HG03565 (cell line): ENCODE measurements around the gene SNORC.

Experiments
- ATAC-seq: cut with Tn5 transposase; IDR thresholded peaks from one replicate; pipeline ENCODE4 v1.9.1; 2021; ENCODE audit warnings: mild to moderate bottlenecking, moderate library complexity; ENCODE audit not compliant: unreplicated experiment

Gene SNORC

DNA sequence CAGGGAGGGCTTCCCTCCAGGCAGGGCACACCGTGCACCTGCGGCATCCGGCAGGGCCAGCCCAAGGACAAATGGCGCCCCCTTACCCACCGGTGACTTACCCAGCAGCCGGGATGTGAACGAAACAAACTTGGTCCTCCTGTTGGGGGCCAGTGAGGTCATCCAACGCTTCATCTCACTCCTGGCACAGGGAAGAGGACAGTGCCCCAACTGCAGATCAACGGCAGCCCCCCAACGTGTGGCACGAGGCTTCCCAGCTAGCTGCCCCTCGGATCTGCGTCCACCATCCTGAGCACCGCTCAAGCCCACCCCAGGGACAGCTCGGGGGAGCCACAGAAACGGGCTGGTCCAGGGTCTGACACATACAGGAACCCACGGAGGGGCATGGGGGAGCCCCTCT is 12.0 kb downstream of the SNORC start:
- no peak for ATAC-seq

GRCh38 chr2:232882505-232883115 is 12.5 kb downstream of the SNORC start:
- ATAC-seq: no peak

GRCh38 chr2:232883116-232883721 is 13.2 kb downstream of the SNORC start:
- ATAC-seq: no peak

DNA sequence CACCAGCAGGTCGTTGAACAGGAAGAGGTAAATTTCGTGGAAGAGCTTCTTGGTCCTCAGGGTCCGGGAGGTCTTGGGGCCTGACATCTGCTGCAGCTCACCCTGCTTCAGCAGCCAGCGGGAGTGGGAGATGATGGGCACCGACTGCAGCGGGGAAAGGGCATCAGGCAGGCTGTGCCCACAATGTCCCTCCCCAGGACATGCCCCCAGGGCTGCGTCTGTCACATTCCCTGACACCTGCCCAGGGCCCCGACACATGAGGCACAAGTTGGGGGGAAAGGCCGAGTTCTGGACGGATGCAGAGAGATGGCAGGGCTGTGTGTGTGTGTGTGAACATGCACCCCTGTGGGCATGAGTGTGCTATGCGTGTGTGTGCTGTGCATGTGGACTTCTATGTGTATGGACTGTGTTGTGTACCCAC is 13.9 kb downstream of the SNORC start:
- ATAC-seq: no peak

DNA sequence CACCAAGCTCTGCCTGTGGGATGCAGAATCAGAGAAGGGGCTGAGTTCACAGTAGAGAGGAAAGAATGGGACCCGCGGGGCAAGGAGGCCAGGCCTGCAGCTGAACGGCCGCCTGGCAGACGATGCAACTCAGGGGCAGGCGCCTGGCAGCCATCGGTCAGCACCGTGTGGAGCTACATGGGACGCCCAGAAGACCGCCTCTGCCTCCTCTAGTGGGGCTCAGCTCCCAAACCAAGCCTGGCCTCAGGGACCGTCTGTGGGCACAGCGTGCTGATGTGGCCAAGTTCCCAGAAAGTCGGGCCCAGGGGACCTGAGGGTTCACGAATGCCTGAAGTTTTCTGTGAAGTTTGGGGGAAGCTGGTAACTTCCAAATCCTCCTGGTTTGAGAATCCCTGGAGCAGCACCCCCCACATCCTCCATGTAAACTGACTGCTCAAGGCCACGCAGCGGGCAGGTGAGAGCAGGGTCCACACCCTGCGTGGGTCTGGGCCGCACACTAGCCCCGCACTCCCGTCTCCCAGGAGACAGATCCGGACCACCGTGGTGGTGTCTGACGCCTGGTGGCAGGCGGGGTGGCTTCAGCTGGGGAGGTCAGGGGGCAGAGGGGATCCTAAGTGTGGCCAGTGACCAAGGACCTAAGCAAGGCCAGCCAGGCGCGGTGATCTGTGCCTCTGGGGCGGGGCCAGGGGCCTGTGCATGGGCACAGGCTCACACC is 14.6 kb downstream of the SNORC start:
- ATAC-seq: no peak

DNA sequence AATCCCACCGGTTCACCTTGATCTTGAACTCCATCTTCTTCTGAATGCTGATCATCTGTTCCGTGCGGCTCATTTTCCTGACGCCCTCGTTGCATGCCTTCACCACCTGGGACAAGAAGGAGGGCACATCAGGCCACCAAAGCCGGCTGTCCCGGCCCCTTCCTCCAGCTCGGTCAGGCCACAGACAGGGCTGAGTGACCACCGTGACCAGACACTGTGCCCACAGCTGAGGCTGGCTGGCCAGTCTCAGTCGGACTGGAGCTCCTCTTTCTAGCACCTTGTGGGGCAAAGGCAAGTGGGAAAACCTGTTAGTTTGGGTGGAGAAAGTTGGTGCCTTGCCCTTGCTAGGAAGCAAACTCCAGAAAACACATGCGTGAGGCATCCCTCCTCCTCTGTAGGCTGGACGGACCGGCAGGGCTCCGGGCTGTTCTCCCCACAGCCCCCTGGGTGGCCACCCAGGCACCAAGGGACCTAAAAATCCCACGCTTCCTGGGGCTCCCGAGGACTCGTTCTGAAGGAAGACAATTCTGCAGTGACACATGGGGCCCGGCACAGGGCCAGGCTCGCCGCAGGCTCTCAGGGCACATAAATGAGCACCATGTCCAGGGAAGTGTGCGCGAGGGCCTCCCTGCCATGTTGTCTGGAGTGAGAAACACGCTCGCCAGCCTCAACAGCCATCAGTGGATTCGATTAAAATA is 15.3 kb downstream of the SNORC start:
- no peak for ATAC-seq

GRCh38 chr2:232886176-232886575 is 16.1 kb downstream of the SNORC start:
- no peak for ATAC-seq

- no peak for ATAC-seq
Observed at GRCh38 chr2:232886632-232887031, 16.6 kb downstream of the SNORC start.

DNA sequence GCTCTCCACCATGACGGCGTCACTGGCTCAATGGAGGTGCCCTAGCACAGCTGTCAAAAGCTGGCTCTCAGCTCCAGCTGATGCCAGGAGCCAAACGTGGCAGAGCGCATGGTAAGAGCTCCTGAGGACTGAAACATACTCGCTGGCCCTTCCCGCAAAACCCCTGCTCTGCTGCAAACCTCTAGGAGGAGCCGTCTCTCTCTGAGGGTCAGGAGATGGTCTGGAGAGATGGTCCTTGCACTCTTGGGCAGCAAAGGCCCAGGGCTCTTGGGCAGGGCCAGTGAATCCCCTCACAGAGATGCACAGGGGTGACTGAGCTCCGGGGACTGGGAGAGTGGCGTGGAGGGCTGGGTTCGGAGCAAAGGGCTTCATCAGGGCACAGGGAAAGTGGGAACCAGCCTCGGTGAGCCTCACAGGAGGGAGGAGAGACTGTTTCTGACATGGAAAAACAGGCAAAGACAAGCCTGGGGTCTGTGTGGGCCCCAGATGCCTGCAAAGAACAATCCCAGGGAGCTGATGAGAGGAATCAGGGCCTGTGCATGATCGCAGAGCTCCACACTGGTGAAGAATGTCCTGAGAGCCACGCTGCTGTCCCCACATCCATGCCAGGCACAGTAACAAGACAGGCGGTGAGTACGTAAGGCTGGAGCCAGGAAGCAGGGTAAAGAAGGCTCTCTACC is 17.2 kb downstream of the SNORC start:
- ATAC-seq: no peak

- ATAC-seq: no peak
Observed at GRCh38 chr2:232888099-232888836, 18.2 kb downstream of the SNORC start.

DNA sequence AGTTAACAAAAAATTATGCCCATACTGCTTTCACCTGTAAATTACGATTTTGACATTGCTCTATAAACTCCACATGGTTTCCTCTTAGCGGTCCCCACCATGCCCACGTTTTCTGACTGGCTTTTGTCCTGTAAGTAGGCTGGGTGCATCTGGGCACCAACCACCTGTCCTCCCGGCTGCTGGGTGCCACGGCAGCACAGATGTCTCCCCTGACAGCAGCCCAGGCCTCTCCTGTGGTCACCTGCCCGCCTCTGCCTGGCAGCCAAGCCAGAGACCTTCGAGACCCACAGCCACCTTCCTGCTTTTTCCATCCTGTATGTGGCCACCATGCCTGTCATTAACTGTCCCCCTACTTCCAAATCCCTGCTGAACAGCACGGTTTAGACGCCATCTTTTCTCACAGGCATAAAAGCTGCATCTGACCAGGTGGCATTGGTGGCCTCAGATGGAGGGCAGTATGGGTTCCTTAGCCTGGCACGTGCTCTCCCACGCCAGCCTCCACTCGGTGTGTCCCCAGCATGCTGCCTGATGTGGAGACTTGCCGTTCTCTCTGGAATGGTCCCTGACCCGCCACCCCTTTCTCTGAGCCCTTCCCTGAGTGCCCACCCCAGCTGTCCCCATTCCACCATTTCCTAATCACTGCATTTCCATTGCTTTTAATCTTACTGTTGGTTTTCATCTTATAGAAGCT is 18.9 kb downstream of the SNORC start:
- no peak for ATAC-seq

DNA sequence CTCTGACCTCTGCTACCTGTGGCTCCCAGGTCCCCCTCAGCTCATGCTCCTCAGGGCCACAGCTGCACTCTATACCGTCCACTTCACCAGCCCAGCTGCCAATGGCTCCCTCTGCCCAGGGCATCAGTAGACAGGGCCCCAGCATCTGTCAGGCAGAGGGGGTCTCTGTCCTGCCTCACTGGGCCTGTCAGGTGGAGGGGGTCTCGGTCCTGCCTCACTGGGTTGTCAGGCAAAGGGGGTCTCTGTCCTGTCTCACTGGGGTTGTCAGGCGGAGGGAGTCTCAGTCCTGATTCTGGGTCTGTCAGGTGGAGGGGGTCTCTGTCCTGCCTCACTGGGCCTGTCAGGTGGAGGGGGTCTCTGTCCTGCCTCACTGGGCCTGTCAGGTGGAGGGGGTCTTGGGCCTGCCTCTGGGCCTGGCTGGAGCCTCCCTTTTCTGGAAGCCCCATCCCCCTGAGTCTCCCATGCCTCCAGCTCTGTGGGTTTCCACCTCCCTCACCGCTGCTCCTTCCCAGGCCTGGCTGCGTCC is 19.9 kb downstream of the SNORC start:
- ATAC-seq: no peak

DNA sequence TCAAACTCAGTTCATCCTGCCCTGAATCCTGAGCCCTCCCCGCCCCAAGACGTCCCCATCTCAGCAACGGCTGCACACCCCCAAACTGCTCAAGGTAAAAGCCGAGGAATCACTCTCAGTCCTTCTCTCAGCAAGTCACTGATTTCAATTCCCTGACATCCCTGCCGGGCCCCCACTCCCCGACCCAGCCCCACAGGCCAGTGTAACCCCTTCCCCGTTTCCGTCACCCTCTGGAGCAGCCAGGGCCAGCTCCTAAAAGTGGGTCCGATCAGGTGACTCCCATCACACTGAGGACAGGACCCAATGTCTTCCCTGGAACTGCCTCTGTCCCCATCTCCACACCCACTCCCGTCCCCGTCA is 20.5 kb downstream of the SNORC start:
- no peak for ATAC-seq

GRCh38 chr2:232890896-232891601 is 21.0 kb downstream of the SNORC start:
- no peak for ATAC-seq

GRCh38 chr2:232891621-232892071 is 21.6 kb downstream of the SNORC start:
- ATAC-seq: no peak

GRCh38 chr2:232892221-232892620 is 22.2 kb downstream of the SNORC start:
- ATAC-seq: no peak

DNA sequence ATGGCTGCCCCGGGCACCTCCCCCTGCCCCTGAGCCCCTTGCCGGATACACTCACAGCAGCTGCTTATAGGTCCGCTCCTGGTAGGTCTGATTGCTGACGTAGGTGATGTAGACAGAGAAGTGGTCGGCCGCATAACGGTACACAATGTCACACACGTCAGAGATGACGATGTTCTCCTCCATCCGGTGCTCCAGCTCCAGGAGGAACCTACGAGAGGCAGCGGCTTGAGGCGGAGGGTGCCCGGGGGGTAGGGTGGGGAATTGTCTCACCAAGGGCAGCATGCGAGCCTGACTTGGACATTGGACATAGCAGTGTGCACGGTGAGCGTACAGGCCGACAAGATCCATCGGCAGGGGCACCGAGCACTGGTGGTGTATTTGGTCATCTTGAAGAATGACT is 22.8 kb downstream of the SNORC start:
- no peak for ATAC-seq

DNA sequence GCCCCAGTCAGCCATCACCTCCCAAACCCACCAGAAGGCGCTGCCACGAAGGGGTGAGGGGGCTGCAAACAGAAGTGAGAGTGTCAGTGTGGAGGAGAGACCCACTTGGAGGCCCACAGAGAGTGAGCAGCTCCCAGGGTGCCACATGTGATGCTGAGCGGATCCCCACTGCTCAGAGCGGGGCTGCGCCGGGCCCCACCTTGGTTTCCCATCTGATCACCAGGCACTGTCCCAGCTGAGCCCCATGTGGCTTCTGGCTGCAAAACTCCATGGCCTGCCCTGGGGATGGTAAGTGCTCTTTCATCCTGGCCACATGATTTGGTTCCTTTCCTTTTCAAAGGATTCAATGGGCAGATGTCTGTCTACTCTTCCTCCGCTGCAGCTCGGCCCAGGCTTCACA is 23.8 kb downstream of the SNORC start:
- ATAC-seq: no peak

DNA sequence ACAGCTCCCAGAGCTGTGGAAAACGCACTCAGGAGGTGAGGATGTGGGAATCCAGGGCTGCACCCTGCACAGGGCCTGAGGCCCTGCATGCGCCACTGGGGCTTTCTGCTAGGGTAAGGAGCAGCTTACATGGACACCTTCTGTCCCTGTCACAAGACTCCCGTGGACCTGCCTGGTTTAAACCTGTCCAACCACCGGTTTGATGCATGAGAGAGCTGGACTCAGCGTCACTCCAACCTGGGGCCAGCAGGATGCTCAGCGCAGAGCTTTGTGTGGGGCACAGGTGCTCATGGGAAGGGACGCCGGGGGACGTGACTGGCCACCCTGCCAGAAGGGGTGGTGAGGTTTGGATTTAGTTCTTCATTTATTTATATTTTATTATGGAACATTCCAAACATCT is 24.2 kb downstream of the SNORC start:
- no peak for ATAC-seq
